Stimulated activated CD4-positive, alpha-beta T cell treated with anti-CD3 and anti-CD28 coated beads, Interleukin-12 subunit alpha, Interleukin-12 subunit beta, amount 100 ng/mL, for 24 hours (primary cell): ENCODE results near the gene PCTP.

ENCODE experiments used
- DNase-seq, 2 experiments: peaks; one replicate each; pipeline ENCODE4 v3.0.0-alpha.2; 2020; ENCODE audit warnings: low read depth in 2 of 2

Gene PCTP

DNA sequence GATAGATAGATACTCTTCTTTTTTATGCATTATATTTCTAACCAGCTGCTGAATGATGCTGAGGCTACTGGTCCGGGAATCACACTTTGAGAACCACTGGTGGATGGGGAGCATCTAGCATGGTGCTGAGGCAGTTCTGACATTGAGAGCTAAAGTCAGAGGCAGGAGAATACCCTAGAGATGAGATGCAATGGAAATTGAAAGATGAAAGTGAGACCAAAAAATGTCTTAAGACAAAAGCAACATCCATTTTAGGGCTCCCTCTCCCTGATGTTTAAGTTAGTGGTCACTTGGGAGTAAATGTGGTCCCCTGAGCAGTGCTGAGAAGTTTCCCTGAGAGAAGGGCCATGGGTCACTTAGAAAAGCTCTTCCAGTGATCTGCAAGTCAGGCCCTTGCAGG, 6.8 kb downstream of the PCTP start:
- DNase-seq = no peak

DNA sequence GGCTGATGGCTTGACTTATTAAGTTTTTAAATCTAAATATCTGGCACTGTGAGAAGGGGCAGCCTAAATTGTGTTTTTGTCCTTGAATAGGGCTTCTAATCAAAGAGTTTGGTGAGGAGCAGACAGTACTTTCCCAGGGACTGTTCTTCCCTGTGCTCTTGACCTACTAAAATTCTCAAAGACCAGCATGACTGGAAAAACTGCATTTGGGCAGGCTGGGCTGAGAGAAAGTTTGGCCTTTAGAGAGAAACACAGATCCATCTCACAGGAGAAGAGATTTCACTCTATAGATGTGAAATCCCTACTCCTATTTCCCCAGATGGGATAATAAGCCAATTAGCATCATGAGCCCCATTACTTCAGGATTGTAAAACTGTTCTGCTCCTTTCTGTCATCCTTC, 7.3 kb downstream of the PCTP start:
- DNase-seq = no peak

- no peak for DNase-seq
These were observed 9.9 kb downstream of the PCTP start for GRCh38 chr17:55760643-55761355.

GRCh38 chr17:55762086-55762858, 11.4 kb downstream of the PCTP start:
- DNase-seq = no peak

GRCh38 chr17:55763856-55764255, 13.0 kb downstream of the PCTP start:
- no peak for DNase-seq

DNA sequence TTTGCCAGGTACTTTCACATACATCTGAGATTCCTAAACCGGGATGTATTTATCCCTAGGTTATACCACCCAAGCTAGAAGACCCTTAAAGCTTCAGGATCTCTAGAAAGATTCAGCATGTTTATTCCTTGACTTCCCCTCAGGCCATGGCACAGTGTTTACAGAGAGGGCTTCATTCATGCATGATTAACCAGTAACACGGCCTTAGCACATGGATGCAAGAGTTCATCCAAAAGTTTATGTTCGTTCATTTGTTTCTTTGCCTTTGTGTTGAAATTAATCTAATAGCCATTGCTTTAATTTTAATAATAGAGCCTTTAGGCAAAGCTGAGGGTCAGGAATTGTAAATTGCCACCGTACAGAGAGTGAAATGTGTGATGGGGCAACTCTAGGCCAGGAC, 13.8 kb downstream of the PCTP start:
- no peak for DNase-seq

DNA sequence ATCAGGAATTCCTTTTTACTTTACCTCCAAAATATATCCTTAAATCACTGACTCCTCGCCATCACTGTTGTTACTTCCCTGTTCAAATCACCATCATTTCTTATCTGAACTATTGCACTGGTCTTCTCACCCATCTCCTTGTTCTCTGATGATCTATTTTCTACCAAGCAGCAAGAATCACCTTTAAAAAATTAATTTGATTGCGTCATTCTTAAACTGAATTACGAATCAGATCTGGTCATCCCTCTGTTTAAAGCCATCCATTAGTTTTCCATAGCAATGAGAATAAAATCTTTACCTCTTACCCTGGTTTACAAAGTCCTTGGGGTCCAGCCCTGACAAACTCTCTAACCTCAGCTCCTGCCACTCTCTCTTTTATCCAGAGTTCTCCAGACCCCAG, 14.6 kb downstream of the PCTP start:
- DNase-seq = no peak

- DNase-seq = no peak
These were observed 18.2 kb downstream of the PCTP start for GRCh38 chr17:55768936-55769624.

- DNase-seq = no peak
These were observed 18.8 kb downstream of the PCTP start for GRCh38 chr17:55769625-55770000.

GRCh38 chr17:55770196-55770870, 19.5 kb downstream of the PCTP start:
- no peak for DNase-seq

- DNase-seq = no peak
These were observed 21.2 kb downstream of the PCTP start for GRCh38 chr17:55772086-55772485.

DNA sequence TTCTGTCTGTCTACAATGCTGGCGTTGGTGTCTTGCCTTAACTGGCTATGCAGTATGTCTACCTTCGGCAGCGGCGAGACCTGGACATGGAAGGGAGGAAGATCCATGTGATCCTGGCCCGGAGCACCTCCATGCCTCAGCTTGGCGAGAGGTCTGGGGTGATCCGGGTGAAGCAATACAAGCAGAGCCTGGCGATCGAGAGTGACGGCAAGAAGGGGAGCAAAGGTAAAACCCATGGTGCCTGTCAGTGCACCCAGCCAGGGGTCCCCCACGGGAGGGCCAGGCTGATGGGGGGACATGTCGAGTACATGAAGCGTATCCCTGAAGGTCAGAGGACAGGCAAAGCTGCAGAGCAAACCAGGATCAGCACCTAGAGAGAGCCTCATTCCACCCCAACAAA, 22.8 kb downstream of the PCTP start:
- no peak for DNase-seq

- DNase-seq = no peak
These were observed 24.0 kb downstream of the PCTP start for GRCh38 chr17:55774846-55775271.

DNA sequence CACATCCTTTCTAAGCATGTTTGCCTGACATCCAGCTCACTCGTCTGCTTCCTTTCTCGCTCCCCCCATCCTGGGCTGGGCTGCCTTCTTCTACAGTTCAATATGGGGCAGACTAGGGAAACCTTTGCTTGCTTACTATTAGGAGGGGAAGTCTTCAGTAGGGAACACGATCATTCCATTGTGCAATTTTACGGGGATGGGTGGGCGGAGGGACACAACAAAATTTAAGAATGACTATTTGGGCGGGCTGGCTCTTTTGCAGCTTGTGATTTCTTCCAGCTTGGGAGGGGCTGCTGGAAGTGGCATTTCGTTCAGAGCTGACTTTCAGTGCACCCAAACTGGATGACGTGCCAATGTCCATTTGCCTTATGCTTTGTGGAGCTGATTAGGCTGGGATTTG, 25.4 kb downstream of the PCTP start:
- DNase-seq = no peak

DNA sequence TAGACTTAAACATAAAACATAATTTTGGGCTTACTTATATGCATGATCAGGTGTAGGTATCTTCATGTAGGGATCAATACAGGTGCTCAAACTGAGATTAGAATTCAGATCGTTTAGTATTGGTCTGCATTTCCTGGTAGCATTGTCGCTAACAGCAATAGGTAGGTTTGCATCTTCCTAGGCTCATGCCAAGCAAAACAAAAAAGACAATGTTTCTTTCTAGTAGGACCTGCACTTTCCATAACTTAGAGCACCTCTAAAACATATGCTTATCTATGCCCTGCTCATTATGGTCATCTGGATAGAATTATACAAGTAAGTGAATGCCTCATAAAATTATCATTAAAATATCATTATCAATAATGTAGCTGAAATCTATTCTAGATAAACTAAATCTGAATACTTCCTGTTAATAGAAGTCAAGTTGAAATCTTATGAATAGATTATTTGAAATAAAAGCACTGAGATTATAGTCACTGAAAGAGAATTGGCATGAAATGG, 26.7 kb downstream of the PCTP start:
- DNase-seq = no peak

GRCh38 chr17:55778389-55779118, 27.7 kb downstream of the PCTP start:
- no peak for DNase-seq

GRCh38 chr17:55783684-55784245, 32.9 kb downstream of the PCTP start:
- DNase-seq = no peak

DNA sequence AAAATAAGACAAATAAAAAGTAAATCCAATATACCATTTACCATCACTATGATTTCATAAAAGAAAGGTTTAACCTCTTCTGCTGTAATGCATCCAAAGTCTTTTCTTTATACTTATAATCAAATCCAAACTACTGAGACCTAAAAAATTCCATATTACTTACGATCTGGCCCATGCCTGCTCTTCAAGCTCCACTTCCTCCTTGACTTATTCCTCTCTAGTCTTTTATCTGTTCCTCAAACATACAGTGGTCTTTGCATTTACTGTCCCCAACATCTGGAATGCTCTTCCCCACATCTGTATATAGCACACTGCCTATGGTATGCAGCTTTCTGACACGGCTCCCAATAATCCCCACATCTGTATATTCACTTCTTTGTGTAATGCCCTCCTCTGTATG, 33.8 kb downstream of the PCTP start:
- DNase-seq = no peak

- no peak for DNase-seq
These were observed 34.3 kb downstream of the PCTP start for GRCh38 chr17:55785181-55785580.

DNA sequence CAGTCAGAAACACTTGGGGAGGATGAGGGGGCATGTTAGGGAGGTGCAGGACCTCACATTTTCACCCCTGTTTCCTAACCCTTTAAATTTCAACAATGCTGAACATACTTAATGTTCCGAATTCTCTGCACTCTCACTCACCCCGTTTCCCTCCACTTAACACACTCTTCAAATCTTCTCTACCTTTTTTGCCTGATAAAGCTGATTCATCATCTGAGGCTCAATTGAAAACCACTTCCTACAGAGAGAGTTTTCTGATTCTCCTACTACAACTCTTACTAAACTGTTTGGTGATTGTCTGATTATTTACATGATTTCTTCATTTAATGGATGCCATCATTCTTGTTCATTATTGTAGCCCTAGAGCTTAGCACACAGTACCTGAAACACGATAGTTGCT, 42.4 kb downstream of the PCTP start:
- DNase-seq = no peak
